Astrocyte of the cerebellum (primary cell): Measurements from ENCODE around the gene APC2.

Experiments used
- DNase-seq: peaks from one replicate; pipeline ENCODE4 v3.0.0-alpha.2; 2011; ENCODE audit warnings: low read depth
- H3K4me3 ChIP-seq: 2 replicates; pipeline ENCODE4 v1.5.1; 2011; ENCODE audit warnings: mild to moderate bottlenecking, low read depth, low read length, moderate library complexity
- in situ Hi-C: cut with HindIII; loops from 2 replicates; pipeline ENCODE4 v1.10.0; 2017; ENCODE audit warnings: low sequenced_read_pairs
- TF ChIP-seq, protein P1 (sequence below): IDR thresholded peaks from 2 replicates; pipeline ENCODE4 v1.5.1; 2012; ENCODE audit warnings: low read length, low read depth, moderate library complexity, mild to moderate bottlenecking; ENCODE audit errors: missing control alignments

The APC2 gene

DNA sequence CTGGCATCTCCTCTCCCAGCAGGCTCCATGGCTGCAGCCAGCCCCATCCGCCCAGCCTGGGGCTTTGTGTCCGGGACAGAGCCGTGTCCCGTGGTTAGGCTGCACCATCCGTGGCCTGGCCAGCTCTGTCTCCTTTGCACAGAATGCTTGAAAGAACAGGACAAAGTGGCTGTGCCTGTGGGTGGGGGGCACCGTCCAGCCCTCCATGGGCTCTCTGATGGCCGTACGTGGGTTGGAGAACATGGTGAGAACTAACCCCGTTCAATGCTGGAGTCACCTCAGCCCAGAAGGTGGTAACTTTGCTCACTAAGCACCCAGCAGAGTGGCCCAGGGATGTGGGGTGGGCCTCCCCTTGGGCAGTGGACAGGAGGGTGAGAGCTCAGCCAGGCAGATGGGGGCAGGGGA, 8.9 kb upstream of the APC2 start:
- in situ Hi-C loops = no loop called here
- no peak overlapping the region for H3K4me3 ChIP-seq
- DNase-seq = no peak
- TF ChIP-seq, protein P1, sequence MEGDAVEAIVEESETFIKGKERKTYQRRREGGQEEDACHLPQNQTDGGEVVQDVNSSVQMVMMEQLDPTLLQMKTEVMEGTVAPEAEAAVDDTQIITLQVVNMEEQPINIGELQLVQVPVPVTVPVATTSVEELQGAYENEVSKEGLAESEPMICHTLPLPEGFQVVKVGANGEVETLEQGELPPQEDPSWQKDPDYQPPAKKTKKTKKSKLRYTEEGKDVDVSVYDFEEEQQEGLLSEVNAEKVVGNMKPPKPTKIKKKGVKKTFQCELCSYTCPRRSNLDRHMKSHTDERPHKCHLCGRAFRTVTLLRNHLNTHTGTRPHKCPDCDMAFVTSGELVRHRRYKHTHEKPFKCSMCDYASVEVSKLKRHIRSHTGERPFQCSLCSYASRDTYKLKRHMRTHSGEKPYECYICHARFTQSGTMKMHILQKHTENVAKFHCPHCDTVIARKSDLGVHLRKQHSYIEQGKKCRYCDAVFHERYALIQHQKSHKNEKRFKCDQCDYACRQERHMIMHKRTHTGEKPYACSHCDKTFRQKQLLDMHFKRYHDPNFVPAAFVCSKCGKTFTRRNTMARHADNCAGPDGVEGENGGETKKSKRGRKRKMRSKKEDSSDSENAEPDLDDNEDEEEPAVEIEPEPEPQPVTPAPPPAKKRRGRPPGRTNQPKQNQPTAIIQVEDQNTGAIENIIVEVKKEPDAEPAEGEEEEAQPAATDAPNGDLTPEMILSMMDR = no peak

DNA sequence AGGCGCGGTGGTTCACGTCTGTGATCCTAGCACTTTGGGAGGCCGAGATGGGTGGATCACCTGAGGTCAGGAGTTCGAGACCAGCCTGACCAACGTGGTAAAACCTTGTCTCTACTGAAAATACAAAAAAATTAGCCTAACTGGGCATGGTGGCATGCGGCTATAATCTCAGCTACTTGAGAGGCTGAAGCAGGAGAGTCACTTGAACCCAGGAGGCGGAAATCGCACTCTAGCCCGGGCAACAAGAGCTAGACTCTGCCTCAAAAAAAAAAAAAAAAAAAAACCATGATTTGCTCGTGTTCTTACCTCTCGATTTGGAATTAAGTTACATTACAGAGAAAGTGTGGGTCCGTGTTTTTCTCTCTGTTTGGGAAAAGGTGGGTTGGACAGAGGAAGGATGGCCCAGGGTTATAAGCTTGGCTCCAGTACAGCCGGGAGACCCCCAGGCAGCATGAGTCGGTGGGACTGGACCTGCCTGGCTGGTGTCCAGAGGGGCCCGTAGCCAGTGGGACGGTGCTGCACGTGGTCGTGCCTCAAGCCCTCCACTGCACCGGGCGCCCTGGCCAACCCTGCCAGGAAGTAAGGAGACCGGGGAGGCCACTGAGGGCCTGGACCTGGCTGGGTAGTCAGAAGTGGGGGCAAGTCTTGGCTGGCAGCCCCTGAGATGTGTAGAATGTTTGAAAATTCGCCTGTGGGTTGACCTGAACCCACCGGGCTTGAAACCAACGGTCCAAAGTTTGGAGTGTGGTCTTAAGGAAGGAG, 8.1 kb upstream of the APC2 start:
- TF ChIP-seq, protein P1 = no peak
- in situ Hi-C loops = no loop called here
- no peak overlapping the region for H3K4me3 ChIP-seq
- DNase-seq = no peak

DNA sequence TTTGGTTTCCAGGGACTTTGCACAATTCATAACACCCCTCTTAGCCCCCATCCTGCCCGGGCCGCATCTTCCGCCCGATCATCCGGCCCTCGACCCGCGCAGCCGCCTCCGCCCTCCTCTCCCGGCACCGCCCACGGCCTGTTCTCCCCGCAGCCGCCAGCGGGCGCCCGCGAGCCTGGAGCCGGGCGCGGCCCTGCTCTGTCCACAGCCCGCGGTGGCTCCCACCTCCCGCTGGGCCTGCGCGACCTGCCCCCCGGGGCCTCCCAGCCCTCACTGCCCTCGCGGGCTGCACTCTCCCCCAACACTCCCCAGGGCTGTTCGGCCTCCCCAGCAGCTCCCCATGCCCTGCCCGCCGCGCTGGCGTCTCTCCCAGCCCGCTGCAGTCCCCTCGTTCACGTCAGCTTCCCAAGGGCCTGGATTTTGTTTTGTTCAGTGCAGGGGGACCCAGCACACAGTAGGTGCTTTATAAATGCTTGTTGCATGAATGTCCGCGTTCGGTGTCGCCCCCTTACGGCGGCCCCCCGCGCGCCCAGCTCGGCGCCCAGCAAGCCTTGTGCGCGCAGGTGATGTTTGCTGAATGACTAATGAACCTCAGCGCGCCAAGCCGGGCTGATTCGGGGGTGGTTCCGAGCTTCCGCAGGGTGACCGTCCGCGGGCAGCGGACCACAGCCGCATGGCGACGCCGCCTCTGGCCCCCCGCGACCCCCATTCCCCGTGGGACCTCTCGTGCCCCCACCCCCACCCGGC, 4.6 kb upstream of the APC2 start:
- no peak for DNase-seq
- peak overlapping the region; percentile 29 for H3K4me3 ChIP-seq
- in situ Hi-C loops = no loop called here
- TF ChIP-seq, protein P1 = peak; percentile 74

DNA sequence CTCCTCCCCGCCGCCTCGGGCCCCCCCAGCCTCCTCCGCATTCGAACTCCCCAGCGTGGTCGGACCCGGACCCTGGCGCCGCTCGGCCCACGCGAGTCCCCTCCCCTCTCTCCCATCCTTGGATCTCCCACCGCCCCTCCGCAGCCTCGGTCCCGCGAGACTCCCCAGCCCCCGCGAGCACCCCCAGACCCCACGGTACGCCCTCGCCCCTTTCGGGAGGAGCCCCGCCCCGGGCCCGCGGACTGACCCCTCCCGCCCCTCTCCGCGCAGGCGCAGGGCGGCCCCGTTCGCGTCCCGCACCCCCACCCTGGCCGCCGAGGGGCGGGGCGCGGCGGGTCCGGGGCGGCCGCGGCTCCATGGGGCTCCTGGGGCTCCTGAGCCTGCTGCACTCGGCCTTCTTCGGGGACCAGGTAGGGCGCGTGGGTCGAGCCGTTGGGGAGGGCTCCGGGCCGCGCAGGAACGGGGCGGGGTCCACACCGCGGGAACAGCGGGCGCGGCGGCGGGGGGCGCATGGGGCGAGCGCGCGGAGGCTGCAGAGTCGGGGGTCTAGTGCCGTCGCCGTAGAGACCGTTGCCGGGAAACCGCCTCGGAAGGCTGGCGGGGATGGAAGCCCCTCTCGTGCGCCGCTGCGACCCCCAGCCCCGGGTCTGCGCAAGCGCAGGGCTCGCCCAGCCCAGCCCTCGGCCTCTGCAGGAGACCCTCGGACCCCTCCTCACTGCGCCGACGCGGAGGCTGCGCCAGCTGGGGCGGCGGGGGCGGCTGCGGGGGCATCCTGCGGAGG, 3.8 kb upstream of the APC2 start:
- TF ChIP-seq, protein P1 = no peak
- DNase-seq = no peak
- in situ Hi-C loops = no loop called here
- peak overlapping the region; percentile 29 for H3K4me3 ChIP-seq

DNA sequence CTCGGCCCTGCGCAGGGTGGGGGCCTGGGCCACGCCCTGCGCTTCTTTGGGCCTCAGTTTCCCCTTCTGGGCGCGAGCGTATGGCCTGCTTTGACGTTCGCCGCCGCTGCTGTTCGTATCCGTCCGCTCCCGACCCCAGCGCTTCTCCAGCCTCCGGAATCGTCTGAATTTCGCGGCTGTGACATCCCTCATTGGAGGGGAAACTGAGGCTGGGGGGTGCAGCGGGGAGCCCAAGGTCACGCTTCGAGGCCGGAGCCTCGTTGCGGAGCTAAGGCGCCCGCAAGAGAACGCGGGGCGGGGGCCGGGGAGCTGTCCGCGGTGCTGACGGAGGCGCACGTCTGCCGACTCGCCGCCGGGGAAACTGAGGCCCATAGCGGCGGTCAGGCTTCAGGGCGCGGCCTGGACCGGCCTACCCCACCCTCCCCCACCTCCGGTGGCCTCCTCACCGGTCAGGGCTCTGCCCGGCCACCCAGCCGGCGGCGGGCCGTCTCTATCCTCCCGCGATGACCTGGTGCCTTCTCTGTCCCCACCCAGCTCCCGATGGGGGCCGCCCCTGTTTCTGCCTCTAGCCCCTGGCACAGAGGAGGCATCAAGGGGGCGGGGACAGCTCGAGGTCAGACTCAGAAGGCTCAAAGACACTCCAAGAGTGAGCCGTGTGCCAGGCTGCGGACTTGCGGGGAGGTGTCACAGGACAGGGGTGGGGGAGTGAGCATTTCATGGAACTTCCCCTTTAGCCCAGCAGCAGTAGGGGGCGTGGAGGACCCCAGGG, 3.0 kb upstream of the APC2 start:
- H3K4me3 ChIP-seq = peak overlapping the region; percentile 29
- in situ Hi-C loops = no loop called here
- DNase-seq = no peak
- TF ChIP-seq, protein P1 = no peak

DNA sequence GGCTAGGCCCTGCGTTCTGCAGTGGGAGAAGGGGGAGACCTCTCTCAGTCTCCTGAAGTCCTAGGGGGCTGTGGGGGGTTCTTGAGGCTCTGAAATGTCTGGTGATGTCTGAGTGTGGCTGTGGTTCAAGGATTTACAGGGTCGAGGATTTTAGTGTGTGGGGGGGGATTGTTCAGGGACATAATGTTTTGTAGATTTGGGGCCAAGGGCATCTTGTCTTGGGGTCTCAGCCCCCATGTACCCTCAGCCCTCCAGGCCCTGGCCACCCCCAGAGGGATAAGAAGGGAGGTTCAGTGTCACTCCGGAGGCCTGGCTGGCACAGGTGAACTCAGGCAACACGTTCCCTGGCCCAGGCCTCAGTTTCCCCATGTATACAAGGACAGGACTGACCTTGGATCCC, 2.4 kb upstream of the APC2 start:
- TF ChIP-seq, protein P1 = no peak
- in situ Hi-C loops = no loop called here
- H3K4me3 ChIP-seq = no peak overlapping the region
- DNase-seq = no peak
